Mesendoderm (in vitro differentiated cells): ENCODE data around the gene CTXN1.
"Not testable (repeated sequence)": the region's sequence is repeated elsewhere in the genome, so short reads cannot be mapped to it uniquely, and the experiment has no call there.

Experiments used
- DNase-seq: peaks from one replicate; pipeline ENCODE4 v3.0.0; 2013
- H2AK5ac ChIP-seq: 2 replicates; pipeline ENCODE4 v1.6.1; 2013; ENCODE audit warnings: low read length, inconsistent platforms
- H2BK120ac ChIP-seq: 2 replicates; pipeline ENCODE4 v1.6.1; 2013; ENCODE audit warnings: low read depth, mild to moderate bottlenecking, low read length, moderate library complexity, mixed read lengths
- H2BK15ac ChIP-seq: replicated peaks from 2 replicates; pipeline ENCODE4 v1.6.1; 2013; ENCODE audit warnings: low read depth, mild to moderate bottlenecking, moderate library complexity
- H2BK5ac ChIP-seq: 2 replicates; pipeline ENCODE4 v1.6.1; 2013; ENCODE audit warnings: low read length, inconsistent platforms
- H3K18ac ChIP-seq: 2 replicates; pipeline ENCODE4 v1.6.1; 2013; ENCODE audit warnings: mild to moderate bottlenecking, low read length, mixed read lengths
- H3K23ac ChIP-seq: one replicate; pipeline ENCODE4 v1.6.1; 2013; ENCODE audit warnings: low read length
- H3K27ac ChIP-seq: 2 replicates; pipeline ENCODE4 v1.5.1; 2013; ENCODE audit warnings: low read depth, mild to moderate bottlenecking, inconsistent platforms, low read length, moderate library complexity
- H3K27me3 ChIP-seq: 2 replicates; pipeline ENCODE4 v1.6.1; 2013; ENCODE audit warnings: low read length, control low read depth, mild to moderate bottlenecking, inconsistent platforms; ENCODE audit not compliant: insufficient read depth, poor library complexity
- H3K36me3 ChIP-seq: 2 replicates; pipeline ENCODE4 v1.6.1; 2013; ENCODE audit warnings: low read length, inconsistent platforms; ENCODE audit not compliant: control insufficient read depth, insufficient read depth
- H3K4ac ChIP-seq: one replicate; pipeline ENCODE4 v1.6.1; 2013; ENCODE audit warnings: low read depth, mild to moderate bottlenecking, low read length, moderate library complexity
- H3K4me1 ChIP-seq: 2 replicates; pipeline ENCODE4 v1.6.1; 2013; ENCODE audit warnings: low read depth, low read length, inconsistent platforms; ENCODE audit not compliant: control insufficient read depth
- H3K4me2 ChIP-seq: 2 replicates; pipeline ENCODE4 v1.6.1; 2013; ENCODE audit warnings: low read length
- H3K4me3 ChIP-seq: 2 replicates; pipeline ENCODE4 v1.5.1; 2013; ENCODE audit warnings: mild to moderate bottlenecking, low read length
- H3K56ac ChIP-seq: one replicate; pipeline ENCODE4 v1.6.1; 2013; ENCODE audit warnings: low read length
- H3K79me1 ChIP-seq: 2 replicates; pipeline ENCODE4 v1.6.1; 2013; ENCODE audit warnings: low read length, inconsistent platforms
- H3K79me2 ChIP-seq: 2 replicates; pipeline ENCODE4 v1.6.1; 2013; ENCODE audit warnings: mild to moderate bottlenecking, low read length; ENCODE audit not compliant: control insufficient read depth, insufficient read depth
- H3K9ac ChIP-seq: 2 replicates; pipeline ENCODE4 v1.6.1; 2013; ENCODE audit warnings: low read length, inconsistent platforms
- H4K5ac ChIP-seq: one replicate; pipeline ENCODE4 v1.6.1; 2013; ENCODE audit warnings: low read length
- H4K8ac ChIP-seq: one replicate; pipeline ENCODE4 v1.6.1; 2013; ENCODE audit warnings: low read depth, mild to moderate bottlenecking, control low read depth, low read length, moderate library complexity
- WGBS: extraction: QIAGEN DNeasy Blood & Tissue Kit; methylation state at CpG from one replicate; pipeline ENCODE4 v1.1.7; 2013; ENCODE audit warnings: low lambda C conversion rate, missing lambda C conversion rate; ENCODE audit not compliant: insufficient coverage; ENCODE audit errors: extremely low coverage; 5-methylcytosine and 5-hydroxymethylcytosine counted together

The CTXN1 gene

GRCh38 chr19:7963566-7963965 lies 37.6 kb upstream of the CTXN1 start:
- H3K23ac ChIP-seq: no peak overlapping the region
- no peak overlapping the region for H3K4ac ChIP-seq
- H4K5ac ChIP-seq: no peak overlapping the region
- H3K56ac ChIP-seq: no peak overlapping the region
- no peaks in the 10 kb centered on the region for H3K4me1 ChIP-seq
- no peak overlapping the region for H4K8ac ChIP-seq
- H3K79me1 ChIP-seq: no peaks in the 10 kb centered on the region
- no peak overlapping the region for H2BK120ac ChIP-seq
- no peaks in the 10 kb centered on the region for H3K27me3 ChIP-seq
- H3K4me3 ChIP-seq: no peak overlapping the region
- H3K36me3 ChIP-seq: peaks cover 12% of the 10 kb centered on the region
- H3K18ac ChIP-seq: no peak overlapping the region
- DNase-seq: no peak
- no peak overlapping the region for H3K27ac ChIP-seq
- H3K9ac ChIP-seq: no peak overlapping the region
- WGBS: no CpG with 5 or more reads among the region's 25 CpGs
- no peak overlapping the region for H3K4me2 ChIP-seq
- H2BK5ac ChIP-seq: no peak overlapping the region
- no peaks in the 10 kb centered on the region for H3K79me2 ChIP-seq
- H2AK5ac ChIP-seq: no peak overlapping the region
- no peak overlapping the region for H2BK15ac ChIP-seq

- no peak overlapping the region for H2AK5ac ChIP-seq
- H3K27ac ChIP-seq: no peak overlapping the region
- H2BK5ac ChIP-seq: no peak overlapping the region
- H3K4me3 ChIP-seq: no peak overlapping the region
- H3K4me1 ChIP-seq: no peaks in the 10 kb centered on the region
- H3K4me2 ChIP-seq: no peak overlapping the region
- H3K4ac ChIP-seq: no peak overlapping the region
- H3K56ac ChIP-seq: no peak overlapping the region
- no peak overlapping the region for H4K5ac ChIP-seq
- no peak overlapping the region for H4K8ac ChIP-seq
- no peaks in the 10 kb centered on the region for H3K79me2 ChIP-seq
- no CpG with 5 or more reads among the region's 22 CpGs for WGBS
- no peak overlapping the region for H2BK15ac ChIP-seq
- no peaks in the 10 kb centered on the region for H3K27me3 ChIP-seq
- no peak overlapping the region for H3K23ac ChIP-seq
- H3K9ac ChIP-seq: no peak overlapping the region
- no peaks in the 10 kb centered on the region for H3K79me1 ChIP-seq
- no peak overlapping the region for H3K18ac ChIP-seq
- H3K36me3 ChIP-seq: peaks cover 12% of the 10 kb centered on the region
- H2BK120ac ChIP-seq: no peak overlapping the region
- DNase-seq: no peak
These were observed 36.8 kb upstream of the CTXN1 start for GRCh38 chr19:7962644-7963268.

DNA sequence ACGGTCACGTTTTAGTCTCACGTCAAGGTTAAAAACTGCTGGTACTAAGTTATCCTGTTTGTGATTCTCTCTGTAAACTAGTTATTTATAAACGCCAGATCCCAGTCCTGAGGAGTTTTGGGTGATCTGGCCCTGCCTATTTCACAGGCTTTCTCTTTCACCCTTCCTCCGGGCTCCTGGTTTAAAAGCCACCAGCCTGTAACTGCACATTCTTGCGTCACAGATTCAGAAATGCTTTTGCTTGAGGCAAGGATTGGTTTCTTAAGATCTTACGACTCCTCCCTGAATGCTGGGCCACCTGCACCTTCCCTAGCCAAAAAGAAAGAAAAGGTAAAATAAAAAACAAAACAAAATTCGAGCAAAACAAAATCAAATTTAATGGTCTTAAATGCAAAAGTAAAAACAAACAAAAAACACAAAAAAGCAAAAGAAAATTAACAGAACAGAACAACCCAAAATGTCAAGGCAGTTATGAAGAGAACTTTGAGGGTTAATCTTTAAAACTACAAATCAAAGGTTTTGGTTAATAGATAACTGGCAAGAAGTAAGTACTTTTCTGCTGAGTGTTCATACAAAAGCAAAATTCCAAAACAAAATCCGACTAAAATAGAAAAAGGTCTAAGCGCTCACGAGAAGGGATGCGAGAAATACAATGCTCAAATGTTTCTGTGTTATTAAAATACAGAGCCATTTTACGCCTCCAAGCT lies 36.1 kb upstream of the CTXN1 start:
- Histone ChIP-seq H3K79me1 (no peaks in the 10 kb centered on the region), H3K27ac (no peak overlapping the region)

DNA sequence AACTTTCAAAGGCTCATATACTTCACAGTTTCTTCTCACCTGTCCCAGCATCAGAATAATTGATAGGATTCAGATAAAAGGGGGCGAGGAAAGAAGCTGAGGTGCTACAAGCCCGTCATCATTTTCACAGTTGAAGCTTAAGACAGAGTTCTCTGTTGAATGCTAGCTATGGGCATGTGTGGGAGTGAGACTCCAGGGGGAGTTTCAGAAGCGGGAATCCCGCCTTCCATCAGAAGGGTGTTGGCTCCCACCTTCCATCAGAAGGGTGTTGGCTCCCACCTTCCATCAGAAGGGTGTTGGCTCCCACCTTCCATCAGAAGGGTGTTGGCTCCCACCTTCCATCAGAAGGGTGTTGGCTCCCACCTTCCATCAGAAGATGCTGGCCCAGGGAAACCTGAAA lies 35.1 kb upstream of the CTXN1 start:
- H4K5ac ChIP-seq, H3K18ac ChIP-seq, H3K27me3 ChIP-seq, H3K4me3 ChIP-seq, H3K56ac ChIP-seq, H2AK5ac ChIP-seq, H3K4me2 ChIP-seq, H2BK5ac ChIP-seq, H4K8ac ChIP-seq, H3K36me3 ChIP-seq, H3K79me2 ChIP-seq, H2BK15ac ChIP-seq, DNase-seq, H3K9ac ChIP-seq, H2BK120ac ChIP-seq, H3K23ac ChIP-seq, H3K79me1 ChIP-seq, H3K4me1 ChIP-seq, H3K4ac ChIP-seq, H3K27ac ChIP-seq: not testable (repeated sequence)
- WGBS: no CpG with 5 or more reads among the region's 4 CpGs

More for the DNA sequence above, 36.1 kb upstream of the CTXN1 start:
- H2AK5ac ChIP-seq: no peak overlapping the region
- H3K79me2 ChIP-seq: no peaks in the 10 kb centered on the region
- H3K9ac ChIP-seq: no peak overlapping the region
- H3K56ac ChIP-seq: no peak overlapping the region
- H3K23ac ChIP-seq: no peak overlapping the region
- no peak overlapping the region for H3K4me3 ChIP-seq
- H3K27me3 ChIP-seq: no peaks in the 10 kb centered on the region
- no peak overlapping the region for H3K18ac ChIP-seq
- no peaks in the 10 kb centered on the region for H3K4me1 ChIP-seq
- H4K5ac ChIP-seq: no peak overlapping the region
- no peak overlapping the region for H3K4me2 ChIP-seq
- H3K4ac ChIP-seq: no peak overlapping the region
- no peak overlapping the region for H2BK120ac ChIP-seq
- no peak overlapping the region for H2BK5ac ChIP-seq
- H3K36me3 ChIP-seq: peaks cover 10% of the 10 kb centered on the region
- no CpG with 5 or more reads among the region's 13 CpGs for WGBS
- H4K8ac ChIP-seq: no peak overlapping the region
- H2BK15ac ChIP-seq: no peak overlapping the region
- DNase-seq: no peak

- Histone ChIP-seq H3K27me3 (no peaks in the 10 kb centered on the region), H2BK15ac (no peak overlapping the region), H3K27ac (no peak overlapping the region), H3K18ac (no peak overlapping the region), H3K56ac (no peak overlapping the region), H4K8ac (no peak overlapping the region), H3K4me3 (no peak overlapping the region), H3K4ac (no peak overlapping the region), H3K79me2 (no peaks in the 10 kb centered on the region), H3K79me1 (no peaks in the 10 kb centered on the region), H3K36me3 (peaks cover 3% of the 10 kb centered on the region), H2BK5ac (no peak overlapping the region), H3K4me1 (no peaks in the 10 kb centered on the region), H3K9ac (no peak overlapping the region), H3K4me2 (no peak overlapping the region), H2AK5ac (no peak overlapping the region), H3K23ac (no peak overlapping the region), H4K5ac (no peak overlapping the region), H2BK120ac (no peak overlapping the region)
- DNase-seq: no peak
- no CpG with 5 or more reads among the region's 6 CpGs for WGBS
These were observed 33.3 kb upstream of the CTXN1 start for GRCh38 chr19:7959211-7959610.

GRCh38 chr19:7955696-7956095 lies 29.8 kb upstream of the CTXN1 start:
- Histone ChIP-seq H3K23ac (no peak overlapping the region), H3K18ac (no peak overlapping the region), H3K4me1 (no peaks in the 10 kb centered on the region), H2BK5ac (no peak overlapping the region), H2AK5ac (no peak overlapping the region), H3K36me3 (no peaks in the 10 kb centered on the region), H2BK15ac (no peak overlapping the region), H3K56ac (no peak overlapping the region), H3K79me2 (no peaks in the 10 kb centered on the region), H3K4me3 (no peak overlapping the region), H3K27me3 (no peaks in the 10 kb centered on the region), H3K4me2 (no peak overlapping the region), H4K5ac (no peak overlapping the region), H4K8ac (no peak overlapping the region), H2BK120ac (no peak overlapping the region), H3K27ac (no peak overlapping the region), H3K4ac (no peak overlapping the region), H3K9ac (no peak overlapping the region), H3K79me1 (no peaks in the 10 kb centered on the region)
- no CpG with 5 or more reads among the region's 11 CpGs for WGBS
- DNase-seq: no peak
